ENCODE measurements around the gene LOXL1. TPM values are rescaled to one million over a fixed set of nuclear protein-coding genes. Genes with fewer than 3 reads are reported as not detected.
A peak's percentile ranks its signal among the peaks of the same experiment; 100 is the strongest.

Gene LOXL1
- polyA plus RNA-seq, 1 donor (not counting 4 experiments of a cell fraction or from before 2014, with no cell fraction given): 8.8 TPM

- no peak overlapping the region for H3K4me2 ChIP-seq (ENCODE audit: control insufficient read depth, extremely low read depth, insufficient read depth, low read depth, low read length)
- no peaks in the 10 kb centered on the region for H4K20me1 ChIP-seq (ENCODE audit: control insufficient read depth, extremely low read depth, insufficient read depth, low read length)
- no peaks in the 10 kb centered on the region for H3K79me2 ChIP-seq (ENCODE audit: control insufficient read depth, insufficient read depth, low read length)
- no peak overlapping the region for H3K9ac ChIP-seq (ENCODE audit: control insufficient read depth, extremely low read depth, insufficient read depth, low read length)
- TF ChIP-seq CTCF (optimal IDR thresholded peaks at IDR 0.05 in 1 of 3, IDR thresholded peaks at IDR 0.05 in 1 of 3, conservative IDR thresholded peaks at IDR 0.05 in 1 of 3; ENCODE audit: extremely low read depth in 1 of 3, insufficient read depth in 2 of 3, low read length in 3 of 3) (peak; percentile 96 to 98 (median 98)), EZH2 (IDR thresholded peaks at IDR 0.05; ENCODE audit: low read length) (no peak)
- H3K27me3 ChIP-seq (ENCODE audit: control insufficient read depth, extremely low read depth, insufficient read depth, low read length): no peaks in the 10 kb centered on the region
- H3K4me3 ChIP-seq (ENCODE audit: control insufficient read depth in 2 of 3, extremely low read depth in 1 of 3, insufficient read depth in 2 of 3, low read depth in 1 of 3, low read length in 3 of 3): no peak overlapping the region
- H3K4me1 ChIP-seq (ENCODE audit: control insufficient read depth, extremely low read depth, insufficient read depth, low read length): peaks cover 5% of the 10 kb centered on the region
- H3K9me3 ChIP-seq (ENCODE audit: control insufficient read depth, low read depth, low read length): no peaks in the 10 kb centered on the region
- H3K27ac ChIP-seq (ENCODE audit: control insufficient read depth, insufficient read depth, low read length): no peak overlapping the region
- H2AFZ ChIP-seq (ENCODE audit: control insufficient read depth, low read length): no peak overlapping the region
- dilution Hi-C loops (cut with MboI; ENCODE audit: extremely low pct_ligation_motif_present, low sequenced_read_pairs): no loop called here
- peak; percentile 34 for FAIRE-seq
- no peaks in the 10 kb centered on the region for H3K36me3 ChIP-seq (ENCODE audit: control insufficient read depth in 2 of 2, extremely low read depth in 1 of 2, insufficient read depth in 2 of 2, low read length in 2 of 2)
- no peaks in the 10 kb centered on the region for H3K9me1 ChIP-seq (ENCODE audit: control insufficient read depth, extremely low read depth, insufficient read depth, low read length)
- DNase-seq (ENCODE audit: low read depth, low spot score): peak; percentile 40
Observed at GRCh38 chr15:73897441-73898261, 28.6 kb upstream of the LOXL1 start.

GRCh38 chr15:73899197-73900094, 26.8 kb upstream of the LOXL1 start:
- Histone ChIP-seq H3K4me1 (ENCODE audit: control insufficient read depth, extremely low read depth, insufficient read depth, low read length) (peaks cover 5% of the 10 kb centered on the region), H3K9me3 (ENCODE audit: control insufficient read depth, low read depth, low read length) (no peaks in the 10 kb centered on the region), H3K79me2 (ENCODE audit: control insufficient read depth, insufficient read depth, low read length) (no peaks in the 10 kb centered on the region), H3K27me3 (ENCODE audit: control insufficient read depth, extremely low read depth, insufficient read depth, low read length) (no peaks in the 10 kb centered on the region), H3K4me3 (ENCODE audit: control insufficient read depth in 2 of 3, extremely low read depth in 1 of 3, insufficient read depth in 2 of 3, low read depth in 1 of 3, low read length in 3 of 3) (no peak overlapping the region), H2AFZ (ENCODE audit: control insufficient read depth, low read length) (no peak overlapping the region), H3K9ac (ENCODE audit: control insufficient read depth, extremely low read depth, insufficient read depth, low read length) (no peak overlapping the region), H3K9me1 (ENCODE audit: control insufficient read depth, extremely low read depth, insufficient read depth, low read length) (no peaks in the 10 kb centered on the region), H3K27ac (ENCODE audit: control insufficient read depth, insufficient read depth, low read length) (no peak overlapping the region), H3K36me3 (ENCODE audit: control insufficient read depth in 2 of 2, extremely low read depth in 1 of 2, insufficient read depth in 2 of 2, low read length in 2 of 2) (no peaks in the 10 kb centered on the region), H3K4me2 (ENCODE audit: control insufficient read depth, extremely low read depth, insufficient read depth, low read depth, low read length) (peak overlapping the region; percentile 24), H4K20me1 (ENCODE audit: control insufficient read depth, extremely low read depth, insufficient read depth, low read length) (no peaks in the 10 kb centered on the region)
- TF ChIP-seq CTCF (optimal IDR thresholded peaks at IDR 0.05 in 1 of 3, IDR thresholded peaks at IDR 0.05 in 1 of 3, conservative IDR thresholded peaks at IDR 0.05 in 1 of 3; ENCODE audit: extremely low read depth in 1 of 3, insufficient read depth in 2 of 3, low read length in 3 of 3) (no peak), EZH2 (IDR thresholded peaks at IDR 0.05; ENCODE audit: low read length) (no peak)
- FAIRE-seq: no peak
- dilution Hi-C loops (cut with MboI; ENCODE audit: extremely low pct_ligation_motif_present, low sequenced_read_pairs): no loop called here
- no peak for DNase-seq (ENCODE audit: low read depth, low spot score)

All from keratinocyte (primary cell).